ENCODE data around the gene CALCR. TPM values are rescaled to one million over a fixed set of nuclear protein-coding genes. Genes with fewer than 3 reads are reported as not detected.
"Not testable (repeated sequence)": the region's sequence is repeated elsewhere in the genome, so short reads cannot be mapped to it uniquely, and the experiment has no call there.

CALCR gene
- total RNA-seq, 1 experiment from 2014 or later: not detected

DNA sequence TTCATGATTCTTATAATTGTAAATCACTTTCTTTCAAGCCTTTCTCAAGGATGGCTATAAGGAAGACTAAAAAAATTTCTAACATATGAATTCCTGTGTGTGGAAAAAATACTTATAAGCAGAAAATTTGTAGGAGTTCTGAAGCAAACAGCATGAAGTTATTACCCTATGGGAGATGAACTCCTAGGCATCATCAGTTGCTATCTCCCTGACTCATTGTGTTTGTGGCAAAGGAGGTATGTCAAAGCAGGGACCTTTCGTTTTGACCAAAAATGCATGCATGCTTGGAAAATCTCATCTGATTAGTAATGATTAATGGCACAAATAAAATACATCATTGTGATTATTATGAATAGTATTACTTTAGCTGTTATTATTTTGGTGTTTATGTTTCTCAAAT is 59.4 kb downstream of the CALCR start:
- TF ChIP-seq, protein P1, sequence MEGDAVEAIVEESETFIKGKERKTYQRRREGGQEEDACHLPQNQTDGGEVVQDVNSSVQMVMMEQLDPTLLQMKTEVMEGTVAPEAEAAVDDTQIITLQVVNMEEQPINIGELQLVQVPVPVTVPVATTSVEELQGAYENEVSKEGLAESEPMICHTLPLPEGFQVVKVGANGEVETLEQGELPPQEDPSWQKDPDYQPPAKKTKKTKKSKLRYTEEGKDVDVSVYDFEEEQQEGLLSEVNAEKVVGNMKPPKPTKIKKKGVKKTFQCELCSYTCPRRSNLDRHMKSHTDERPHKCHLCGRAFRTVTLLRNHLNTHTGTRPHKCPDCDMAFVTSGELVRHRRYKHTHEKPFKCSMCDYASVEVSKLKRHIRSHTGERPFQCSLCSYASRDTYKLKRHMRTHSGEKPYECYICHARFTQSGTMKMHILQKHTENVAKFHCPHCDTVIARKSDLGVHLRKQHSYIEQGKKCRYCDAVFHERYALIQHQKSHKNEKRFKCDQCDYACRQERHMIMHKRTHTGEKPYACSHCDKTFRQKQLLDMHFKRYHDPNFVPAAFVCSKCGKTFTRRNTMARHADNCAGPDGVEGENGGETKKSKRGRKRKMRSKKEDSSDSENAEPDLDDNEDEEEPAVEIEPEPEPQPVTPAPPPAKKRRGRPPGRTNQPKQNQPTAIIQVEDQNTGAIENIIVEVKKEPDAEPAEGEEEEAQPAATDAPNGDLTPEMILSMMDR (conservative IDR thresholded peaks at IDR 0.05; ENCODE audit: low read depth, low read length): no peak
- TF ChIP-seq EZH2phosphoT487 (IDR thresholded peaks at IDR 0.05; ENCODE audit: borderline replicate concordance, low read length): no peak
- no peak for TF ChIP-seq EZH2 (IDR thresholded peaks at IDR 0.05; ENCODE audit: low read length, unreplicated experiment)
- Histone ChIP-seq H3K36me3 (ENCODE audit: low read depth, low read length) (no peaks in the 10 kb centered on the region), H3K4me3 (ENCODE audit: low read length) (no peak overlapping the region), H3F3A (ENCODE audit: low read length, unreplicated experiment) (no peaks in the 10 kb centered on the region), H3K9ac (ENCODE audit: low read length) (no peak overlapping the region), H3K27ac (ENCODE audit: low read length) (no peak overlapping the region), H3K27me3 (ENCODE audit: low read length) (no peaks in the 10 kb centered on the region; the same call in 1 of the 2 replicates), H2AFZ (ENCODE audit: low read length) (no peak overlapping the region), H4K20me1 (ENCODE audit: low read length) (no peaks in the 10 kb centered on the region), H3K79me2 (ENCODE audit: low read length) (no peaks in the 10 kb centered on the region), H3K9me2 (replicated peaks; ENCODE audit: low read length) (no peaks in the 10 kb centered on the region), H3K9me3 (ENCODE audit: low read length) (no peaks in the 10 kb centered on the region), H3K4me2 (ENCODE audit: low read length) (no peak overlapping the region), H3K4me1 (ENCODE audit: insufficient read depth, low read length) (no peaks in the 10 kb centered on the region)
- no TSS peak for BruUV-seq (replicated peaks)
- ATAC-seq (no peak), DNase-seq (no peak)
- POLR2A ChIA-PET (ENCODE audit: unreplicated experiment): no interaction called here
- CTCF ChIA-PET: no interaction called here
- intact Hi-C loops (cut with micrococcal nuclease): no loop called here

DNA sequence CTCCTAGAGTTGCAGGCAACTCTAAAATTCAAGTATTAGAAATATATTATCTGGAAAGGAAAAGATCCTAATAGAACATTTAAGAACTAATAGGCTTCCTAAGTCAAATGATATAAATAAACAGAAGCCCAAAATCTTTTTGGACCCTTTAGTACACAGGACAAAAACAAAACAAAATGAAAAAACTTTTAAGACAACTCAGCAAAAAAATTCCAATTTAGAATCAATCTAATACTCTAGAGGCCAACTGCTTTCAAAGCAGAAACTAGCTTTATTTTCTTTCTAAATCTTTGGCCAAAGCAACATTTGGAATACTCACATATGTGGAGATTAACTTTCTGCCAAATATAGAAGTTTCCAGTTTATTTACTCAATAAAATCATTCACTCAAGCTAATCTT is 65.2 kb downstream of the CALCR start:
- Histone ChIP-seq H3K4me1 (ENCODE audit: insufficient read depth, low read length) (no peaks in the 10 kb centered on the region), H3K9ac (ENCODE audit: low read length) (no peak overlapping the region), H3K4me3 (ENCODE audit: low read length) (no peak overlapping the region), H4K20me1 (ENCODE audit: low read length) (no peaks in the 10 kb centered on the region), H3K36me3 (ENCODE audit: low read depth, low read length) (no peaks in the 10 kb centered on the region), H3K27ac (ENCODE audit: low read length) (no peak overlapping the region), H3K9me3 (ENCODE audit: low read length) (no peaks in the 10 kb centered on the region), H3F3A (ENCODE audit: low read length, unreplicated experiment) (no peaks in the 10 kb centered on the region), H3K9me2 (replicated peaks; ENCODE audit: low read length) (no peaks in the 10 kb centered on the region), H3K4me2 (ENCODE audit: low read length) (no peak overlapping the region), H3K27me3 (ENCODE audit: low read length) (peaks cover 19% of the 10 kb centered on the region), H3K79me2 (ENCODE audit: low read length) (no peaks in the 10 kb centered on the region), H2AFZ (ENCODE audit: low read length) (no peak overlapping the region)
- BruUV-seq (replicated peaks): no TSS peak
- ChIA-PET CTCF (no interaction called here), POLR2A (ENCODE audit: unreplicated experiment) (no interaction called here)
- DNase-seq: no peak
- intact Hi-C loops (cut with micrococcal nuclease): no loop called here
- ATAC-seq: no peak
- TF ChIP-seq EZH2phosphoT487 (IDR thresholded peaks at IDR 0.05; ENCODE audit: borderline replicate concordance, low read length): no peak
- TF ChIP-seq, protein P1 (conservative IDR thresholded peaks at IDR 0.05; ENCODE audit: low read depth, low read length): no peak

DNA sequence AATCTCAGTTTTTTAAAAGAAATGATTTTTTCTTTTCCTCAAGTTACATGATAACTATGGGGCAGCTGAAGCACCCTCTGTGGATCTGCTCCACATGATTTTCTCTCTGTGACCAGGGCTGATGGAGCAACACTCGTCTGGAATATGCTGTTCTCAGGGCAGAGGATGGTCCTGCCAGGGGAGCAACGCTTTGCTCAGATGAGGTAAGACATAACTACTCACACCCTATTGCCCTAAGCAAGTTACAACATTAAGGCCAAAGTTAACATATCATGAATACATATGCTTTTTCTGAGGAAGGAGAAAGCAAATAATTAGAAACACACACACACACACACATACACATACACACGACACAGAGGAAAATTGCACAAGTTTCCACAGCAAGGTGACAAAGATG is 71.4 kb downstream of the CALCR start:
- intact Hi-C loops (cut with micrococcal nuclease): no loop called here
- ATAC-seq (no peak), DNase-seq (no peak)
- H4K20me1 ChIP-seq (ENCODE audit: low read length): no peaks in the 10 kb centered on the region
- H3K9ac ChIP-seq (ENCODE audit: low read length): no peak overlapping the region
- H3K9me2 ChIP-seq (replicated peaks; ENCODE audit: low read length): no peaks in the 10 kb centered on the region
- no peaks in the 10 kb centered on the region for H3K4me1 ChIP-seq (ENCODE audit: insufficient read depth, low read length)
- H2AFZ ChIP-seq (ENCODE audit: low read length): no peak overlapping the region
- no peaks in the 10 kb centered on the region for H3F3A ChIP-seq (ENCODE audit: low read length, unreplicated experiment)
- no TSS peak for BruUV-seq (replicated peaks)
- H3K4me3 ChIP-seq (ENCODE audit: low read length): no peak overlapping the region
- no peaks in the 10 kb centered on the region for H3K79me2 ChIP-seq (ENCODE audit: low read length)
- no peak overlapping the region for H3K27ac ChIP-seq (ENCODE audit: low read length)
- H3K9me3 ChIP-seq (ENCODE audit: low read length): no peaks in the 10 kb centered on the region
- H3K36me3 ChIP-seq (ENCODE audit: low read depth, low read length): no peaks in the 10 kb centered on the region
- TF ChIP-seq, protein P1 (conservative IDR thresholded peaks at IDR 0.05; ENCODE audit: low read depth, low read length): no peak
- TF ChIP-seq EZH2phosphoT487 (IDR thresholded peaks at IDR 0.05; ENCODE audit: borderline replicate concordance, low read length) (no peak), EZH2 (IDR thresholded peaks at IDR 0.05; ENCODE audit: low read length, unreplicated experiment) (no peak)
- ChIA-PET POLR2A (ENCODE audit: unreplicated experiment) (no interaction called here), CTCF (no interaction called here)
- no peak overlapping the region for H3K4me2 ChIP-seq (ENCODE audit: low read length)
- peaks cover 43% of the 10 kb centered on the region for H3K27me3 ChIP-seq (ENCODE audit: low read length)

DNA sequence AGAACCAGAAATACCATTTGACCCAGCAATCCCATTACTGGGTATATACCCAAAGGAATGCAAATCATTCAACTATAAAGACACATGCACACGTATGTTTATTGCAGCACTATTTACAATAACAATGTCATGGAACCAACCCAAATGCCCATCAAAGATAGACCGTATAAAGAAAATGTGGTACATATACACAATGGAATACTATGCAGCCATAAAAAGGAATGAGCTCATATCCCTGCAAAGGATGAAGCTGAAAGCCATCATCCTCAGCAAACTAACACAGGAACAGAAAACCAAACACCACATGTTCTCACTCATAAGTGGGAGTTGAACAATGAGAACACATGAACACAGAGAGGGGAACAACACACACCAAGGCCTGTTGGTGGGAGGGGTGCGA is 82.7 kb downstream of the CALCR start:
- H3K9me3 ChIP-seq (ENCODE audit: low read length); H3K4me1 ChIP-seq (ENCODE audit: insufficient read depth, low read length); H3K9me2 ChIP-seq (replicated peaks; ENCODE audit: low read length); POLR2A ChIA-PET (ENCODE audit: unreplicated experiment); H3K27me3 ChIP-seq (ENCODE audit: low read length); BruUV-seq (replicated peaks); H3K9ac ChIP-seq (ENCODE audit: low read length); H3K79me2 ChIP-seq (ENCODE audit: low read length); intact Hi-C loops (cut with micrococcal nuclease); CTCF ChIA-PET; H3K27ac ChIP-seq (ENCODE audit: low read length); H2AFZ ChIP-seq (ENCODE audit: low read length); ATAC-seq; H4K20me1 ChIP-seq (ENCODE audit: low read length); H3F3A ChIP-seq (ENCODE audit: low read length, unreplicated experiment); H3K4me2 ChIP-seq (ENCODE audit: low read length); H3K36me3 ChIP-seq (ENCODE audit: low read depth, low read length); H3K4me3 ChIP-seq (ENCODE audit: low read length); DNase-seq: not testable (repeated sequence)
